C4-2B (cell line): ENCODE results near the gene POLR2L.

Experiments used
- ZFX ChIP-seq: fragments of 450-650 bp; IDR thresholded peaks from 2 replicates; pipeline ENCODE4 v1.6.1; 2017
- TF ChIP-seq, protein P1 (sequence below): fragments of 450-650 bp; conservative IDR thresholded peaks from 2 replicates; pipeline ENCODE4 v1.5.1; 2017; ENCODE audit warnings: mild to moderate bottlenecking

DNA sequence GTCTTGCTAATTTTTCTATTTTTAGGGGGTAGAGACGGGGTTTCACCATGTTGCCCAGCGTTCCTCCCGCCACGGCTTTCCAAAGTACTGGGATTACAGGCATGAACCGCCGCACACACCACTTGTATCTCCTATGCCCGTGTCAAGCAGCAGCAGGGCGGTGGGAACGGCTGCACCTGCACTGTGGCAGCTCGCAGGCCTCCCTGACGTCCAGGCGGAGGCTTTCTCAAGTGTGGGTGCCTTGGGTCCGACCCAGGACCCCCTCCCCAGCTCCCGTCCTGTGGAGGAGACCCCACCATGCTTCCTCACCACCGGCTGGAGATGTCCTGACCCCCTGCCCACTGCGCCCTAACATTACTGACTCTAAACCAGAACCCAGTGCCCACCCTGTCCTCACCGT, 26.1 kb upstream of the POLR2L start:
- TF ChIP-seq, protein P1, sequence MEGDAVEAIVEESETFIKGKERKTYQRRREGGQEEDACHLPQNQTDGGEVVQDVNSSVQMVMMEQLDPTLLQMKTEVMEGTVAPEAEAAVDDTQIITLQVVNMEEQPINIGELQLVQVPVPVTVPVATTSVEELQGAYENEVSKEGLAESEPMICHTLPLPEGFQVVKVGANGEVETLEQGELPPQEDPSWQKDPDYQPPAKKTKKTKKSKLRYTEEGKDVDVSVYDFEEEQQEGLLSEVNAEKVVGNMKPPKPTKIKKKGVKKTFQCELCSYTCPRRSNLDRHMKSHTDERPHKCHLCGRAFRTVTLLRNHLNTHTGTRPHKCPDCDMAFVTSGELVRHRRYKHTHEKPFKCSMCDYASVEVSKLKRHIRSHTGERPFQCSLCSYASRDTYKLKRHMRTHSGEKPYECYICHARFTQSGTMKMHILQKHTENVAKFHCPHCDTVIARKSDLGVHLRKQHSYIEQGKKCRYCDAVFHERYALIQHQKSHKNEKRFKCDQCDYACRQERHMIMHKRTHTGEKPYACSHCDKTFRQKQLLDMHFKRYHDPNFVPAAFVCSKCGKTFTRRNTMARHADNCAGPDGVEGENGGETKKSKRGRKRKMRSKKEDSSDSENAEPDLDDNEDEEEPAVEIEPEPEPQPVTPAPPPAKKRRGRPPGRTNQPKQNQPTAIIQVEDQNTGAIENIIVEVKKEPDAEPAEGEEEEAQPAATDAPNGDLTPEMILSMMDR = no peak
- TF ChIP-seq ZFX = no peak
